H54 (cell line): ENCODE data around the gene DDX23.

Experiments used
- DNase-seq: peaks from one replicate; pipeline ENCODE4 v3.0.0; 2011; ENCODE audit warnings: low spot score, mixed read lengths; ENCODE audit not compliant: insufficient read length
- FAIRE-seq: peaks from 3 replicates; lab custom pipeline; 2011; peaks lifted over from hg19 to GRCh38; lab: Jason Lieb, UNC
- POLR2A ChIP-seq: IDR thresholded peaks from 2 replicates; pipeline ENCODE4 v1.6.1; 2011; ENCODE audit warnings: low read depth, mild to moderate bottlenecking, low read length

Gene DDX23

GRCh38 chr12:48823281-48823680 is 28.7 kb downstream of the DDX23 start:
- DNase-seq (no peak), FAIRE-seq (no peak)
- no peak for TF ChIP-seq POLR2A

DNA sequence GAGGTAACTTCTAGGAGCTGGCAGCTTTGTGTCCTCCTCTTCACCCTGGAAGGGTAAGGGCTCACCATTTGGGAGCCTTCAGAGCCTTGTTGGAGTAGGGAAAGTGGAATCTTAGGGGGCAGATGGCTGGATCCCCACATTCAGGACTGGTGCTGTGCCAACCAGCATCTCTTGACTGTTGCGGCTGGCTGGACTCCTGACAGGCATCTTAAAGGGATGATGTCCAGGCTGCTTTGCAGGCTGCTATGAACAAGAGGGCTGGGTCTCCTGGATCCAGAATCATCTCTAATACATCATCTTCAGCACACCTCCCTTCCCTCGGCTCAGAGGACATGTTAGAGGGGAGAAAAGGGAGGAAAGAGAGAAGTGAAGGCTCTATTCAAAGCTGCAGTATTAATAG is 29.3 kb downstream of the DDX23 start:
- FAIRE-seq: no peak
- TF ChIP-seq POLR2A: no peak

DNA sequence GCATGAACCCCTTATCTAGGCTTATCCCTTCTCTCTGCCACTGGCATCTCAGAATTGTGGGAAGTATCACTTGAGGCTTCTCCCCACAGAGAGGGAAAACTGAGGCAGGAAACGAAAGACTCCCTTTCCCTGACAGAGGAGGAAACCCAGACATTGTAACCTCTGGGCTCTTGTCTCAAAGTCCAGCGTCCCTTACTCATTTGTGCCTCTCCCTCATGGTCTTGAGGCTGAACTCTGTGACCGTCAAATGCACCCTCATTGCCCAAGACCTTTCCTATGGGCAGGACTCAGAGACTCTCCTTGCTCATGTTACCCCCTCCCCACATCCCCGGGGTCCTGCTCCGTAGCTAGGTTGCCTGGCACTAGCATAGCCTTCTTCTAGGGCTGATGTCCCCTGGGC is 29.8 kb downstream of the DDX23 start:
- TF ChIP-seq POLR2A: no peak
- FAIRE-seq (no peak), DNase-seq (no peak)

More for the DNA sequence above, 29.3 kb downstream of the DDX23 start:
- no peak for DNase-seq

DNA sequence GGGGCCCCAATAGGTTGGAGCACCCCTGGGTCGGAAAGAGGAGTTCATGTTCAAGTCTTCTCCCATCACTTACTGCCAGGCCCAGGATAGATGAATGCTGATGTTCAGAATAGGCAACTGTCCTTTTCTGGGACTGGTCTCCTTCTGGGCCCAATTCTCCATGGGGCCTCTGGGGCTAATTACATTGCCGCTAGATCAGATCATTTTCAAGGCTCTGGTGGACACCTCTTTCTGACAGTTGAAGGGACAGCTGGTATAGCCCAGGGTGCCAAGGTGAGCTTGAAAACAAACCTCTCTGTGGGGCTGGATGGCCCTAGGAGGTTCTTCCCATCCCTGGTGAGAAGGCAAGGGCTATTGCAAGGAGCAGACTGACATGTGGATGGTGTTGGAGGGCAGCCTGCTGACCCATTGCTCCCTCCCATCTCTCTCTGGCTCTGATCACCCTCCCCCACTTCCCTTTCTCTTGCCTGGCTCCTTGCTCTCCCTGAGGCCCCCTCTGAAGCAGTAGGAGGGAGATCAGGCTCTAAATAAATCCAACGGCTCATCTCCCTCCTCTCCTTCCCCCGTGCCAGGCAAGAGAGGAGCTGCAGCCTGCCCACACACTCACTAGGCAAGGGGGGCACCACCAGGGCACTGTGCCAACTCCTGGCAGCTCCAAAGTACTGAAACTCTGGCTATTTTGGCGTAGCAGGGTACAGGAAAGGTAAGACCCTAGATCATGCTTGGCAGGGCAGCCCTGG is 31.8 kb downstream of the DDX23 start:
- DNase-seq (no peak), FAIRE-seq (no peak)
- no peak for TF ChIP-seq POLR2A

DNA sequence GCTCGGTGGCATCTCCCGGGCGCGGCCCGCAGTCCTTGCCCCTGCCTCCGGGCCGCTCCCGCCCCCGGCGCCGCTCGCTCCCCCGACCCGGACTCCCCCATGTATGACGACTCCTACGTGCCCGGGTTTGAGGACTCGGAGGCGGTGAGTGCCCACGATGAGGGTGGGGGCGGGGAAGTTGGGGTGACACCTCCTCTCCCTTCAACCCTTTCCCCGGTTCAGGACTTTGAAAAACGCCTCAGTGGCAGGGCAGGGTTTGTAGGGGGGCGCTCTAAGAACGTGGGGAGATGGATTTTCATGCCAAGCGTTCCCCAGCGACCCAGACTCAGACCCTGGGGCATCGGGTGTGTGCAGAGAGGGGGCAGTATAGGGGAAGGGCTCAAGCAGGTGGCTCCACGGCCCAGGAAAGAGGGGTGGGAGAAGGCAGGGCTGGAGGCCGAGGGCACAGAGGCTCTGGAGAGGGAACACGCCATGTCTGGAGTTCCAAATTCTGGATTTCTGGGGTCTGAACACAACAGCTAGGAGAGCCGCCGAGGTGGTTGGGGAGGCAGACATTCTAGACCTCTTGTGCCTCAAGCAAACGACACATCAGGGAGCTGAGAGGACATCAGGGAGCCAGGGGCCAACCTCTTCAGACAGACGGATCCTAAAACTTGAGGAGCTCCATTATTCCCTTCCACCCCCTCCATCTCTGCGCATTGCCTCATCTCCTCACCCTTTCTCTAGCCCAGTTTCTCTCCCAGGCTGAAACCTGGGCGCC is 33.0 kb downstream of the DDX23 start:
- no peak for TF ChIP-seq POLR2A
- DNase-seq: no peak
- no peak for FAIRE-seq

DNA sequence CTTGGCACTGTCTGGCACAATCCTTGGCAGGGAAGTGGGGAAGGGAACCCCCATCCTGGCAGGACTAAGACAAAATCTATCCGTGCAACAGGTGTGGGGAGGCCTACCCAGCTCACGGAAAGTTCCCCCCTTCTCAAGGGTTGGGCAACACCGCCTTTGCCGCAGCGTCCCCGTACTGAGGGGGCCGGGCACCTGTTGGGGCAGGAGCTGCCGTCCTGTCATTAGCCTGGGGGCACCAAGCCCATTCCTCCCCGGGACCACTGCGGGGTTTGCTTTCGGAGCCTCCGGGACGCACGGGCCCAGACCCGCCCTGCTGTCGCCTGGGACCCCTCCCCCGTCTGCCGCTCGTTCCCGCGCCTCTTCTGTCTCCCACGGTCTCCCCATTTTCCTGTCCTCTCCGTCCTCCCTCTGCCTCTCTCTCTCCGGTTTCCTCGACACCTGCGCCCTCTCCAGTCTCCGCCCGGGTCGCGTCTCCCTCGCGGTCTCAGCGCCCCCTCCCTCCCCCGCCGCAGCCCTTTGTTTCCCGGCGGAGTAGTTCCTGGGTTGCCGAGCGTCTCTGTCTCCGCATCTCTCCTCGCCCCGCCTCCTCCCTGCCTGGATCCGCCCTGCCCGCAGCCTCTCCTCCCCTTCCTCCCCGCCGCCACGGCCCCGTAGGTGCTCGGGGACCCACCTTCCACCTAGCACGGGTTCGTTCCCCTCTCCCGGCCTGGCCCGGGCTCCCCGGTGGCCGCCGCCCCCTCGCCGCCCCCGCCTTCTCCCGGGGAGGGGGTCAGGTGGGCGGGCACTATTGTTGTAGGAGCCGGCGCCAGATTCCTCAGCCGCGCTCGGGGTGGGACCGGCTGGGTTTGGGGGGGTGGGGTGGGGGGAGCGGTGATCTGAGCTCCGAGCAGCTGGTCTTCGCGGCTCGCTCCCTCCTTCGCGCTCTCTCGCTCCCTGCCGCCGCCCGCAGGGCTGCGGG is 33.8 kb downstream of the DDX23 start, which contains the start of gene CACNB3:
Gene CACNB3 (plus strand): TSS at position 624 of the 958 bp plus-strand sequence. CDS start 434 bp downstream, outside the sequence.
- peak; percentile 25; the same call in 1 of the 2 replicates for TF ChIP-seq POLR2A
- FAIRE-seq: no peak
- DNase-seq: peak; percentile 64

GRCh38 chr12:48816143-48816854 is 35.7 kb downstream of the DDX23 start:
- FAIRE-seq (no peak), DNase-seq (no peak)
- no peak for TF ChIP-seq POLR2A

GRCh38 chr12:48815126-48816110 is 36.5 kb downstream of the DDX23 start:
- TF ChIP-seq POLR2A: peak; percentile 78
- DNase-seq: peak; percentile 83
- no peak for FAIRE-seq

DNA sequence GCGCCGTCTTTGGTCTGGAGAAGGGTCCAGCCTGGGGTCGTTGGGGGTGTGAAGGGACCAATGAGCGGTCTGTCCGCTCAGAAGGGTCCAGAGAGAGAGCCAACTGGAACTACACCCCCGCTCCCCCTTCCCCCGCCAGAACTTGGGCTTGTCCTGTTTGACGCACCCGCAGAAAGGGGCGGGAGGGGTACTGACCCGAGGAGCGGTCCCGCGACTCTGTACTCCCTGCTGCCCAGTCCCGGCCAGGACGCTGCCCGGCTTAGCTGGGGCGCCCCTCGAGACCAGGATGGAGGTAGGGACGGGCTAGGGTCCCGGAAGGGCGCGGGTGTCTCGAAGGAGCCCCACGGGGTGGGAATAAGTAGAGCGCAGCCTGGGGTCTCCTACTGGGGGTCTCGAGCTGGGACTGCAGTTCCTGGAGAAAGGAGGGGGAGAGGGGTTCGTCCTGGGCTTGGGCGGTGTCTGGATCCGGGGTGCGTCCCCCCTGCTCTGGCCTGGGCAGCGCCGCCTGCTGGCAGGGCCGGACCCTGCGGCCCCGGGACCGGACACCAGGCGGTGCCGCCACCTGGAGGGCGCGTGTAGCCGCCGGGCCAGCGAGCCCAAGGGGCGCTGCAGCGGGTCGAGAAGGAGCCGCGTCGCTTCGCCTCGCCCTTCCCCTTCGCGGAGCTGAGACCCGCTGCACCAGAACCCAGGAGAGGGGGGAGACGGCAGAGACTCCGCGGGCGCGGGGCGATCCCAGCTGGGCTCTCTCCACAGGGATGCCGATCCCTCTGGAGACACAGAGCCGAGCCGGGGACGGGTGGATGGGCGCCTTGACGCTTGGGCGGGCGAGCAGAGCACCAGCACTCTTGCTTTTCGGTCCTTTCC is 37.5 kb downstream of the DDX23 start:
- peak; percentile 49 for TF ChIP-seq POLR2A
- DNase-seq: peak; percentile 89
- no peak for FAIRE-seq

- FAIRE-seq (no peak), DNase-seq (no peak)
- TF ChIP-seq POLR2A: no peak
Measured at GRCh38 chr12:48813465-48814261, 38.3 kb downstream of the DDX23 start.
